DOHH2 (cell line): ENCODE data around the gene AGK.

ENCODE experiments used
- EZH2phosphoT487 ChIP-seq: fragments of 200-600 bp; sonication (generic); IDR thresholded peaks from 2 replicates; pipeline ENCODE4 v1.6.1; 2017; ENCODE audit warnings: borderline replicate concordance, mild to moderate bottlenecking, antibody characterized with exemption, low read length, moderate library complexity, mixed read lengths
- TF ChIP-seq, protein P1 (sequence below): fragments of 200-600 bp; sonication (generic); IDR thresholded peaks from one replicate; pipeline ENCODE4 v1.5.1; 2014; ENCODE audit warnings: antibody characterized with exemption, mild to moderate bottlenecking, low read depth, low read length; ENCODE audit not compliant: poor library complexity, severe bottlenecking

DNA sequence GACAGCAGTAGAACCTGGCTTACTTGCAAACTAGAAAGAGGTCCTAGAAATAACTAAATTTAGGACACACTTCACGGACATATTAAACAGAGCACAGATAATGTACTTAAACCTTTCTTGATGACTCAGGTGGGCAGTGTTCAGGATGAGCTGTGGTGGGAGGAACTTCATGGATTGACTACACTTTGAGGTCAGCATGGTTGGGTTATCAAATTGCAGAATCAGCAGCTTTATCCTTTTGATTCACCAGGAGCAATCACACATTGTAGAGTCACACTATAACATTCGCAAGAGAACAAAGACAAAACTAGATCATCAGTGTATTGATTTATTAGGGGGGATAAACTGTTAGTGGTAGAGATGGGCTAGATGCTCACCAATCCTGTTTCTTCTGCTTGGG is 38.6 kb upstream of the AGK start:
- TF ChIP-seq, protein P1, sequence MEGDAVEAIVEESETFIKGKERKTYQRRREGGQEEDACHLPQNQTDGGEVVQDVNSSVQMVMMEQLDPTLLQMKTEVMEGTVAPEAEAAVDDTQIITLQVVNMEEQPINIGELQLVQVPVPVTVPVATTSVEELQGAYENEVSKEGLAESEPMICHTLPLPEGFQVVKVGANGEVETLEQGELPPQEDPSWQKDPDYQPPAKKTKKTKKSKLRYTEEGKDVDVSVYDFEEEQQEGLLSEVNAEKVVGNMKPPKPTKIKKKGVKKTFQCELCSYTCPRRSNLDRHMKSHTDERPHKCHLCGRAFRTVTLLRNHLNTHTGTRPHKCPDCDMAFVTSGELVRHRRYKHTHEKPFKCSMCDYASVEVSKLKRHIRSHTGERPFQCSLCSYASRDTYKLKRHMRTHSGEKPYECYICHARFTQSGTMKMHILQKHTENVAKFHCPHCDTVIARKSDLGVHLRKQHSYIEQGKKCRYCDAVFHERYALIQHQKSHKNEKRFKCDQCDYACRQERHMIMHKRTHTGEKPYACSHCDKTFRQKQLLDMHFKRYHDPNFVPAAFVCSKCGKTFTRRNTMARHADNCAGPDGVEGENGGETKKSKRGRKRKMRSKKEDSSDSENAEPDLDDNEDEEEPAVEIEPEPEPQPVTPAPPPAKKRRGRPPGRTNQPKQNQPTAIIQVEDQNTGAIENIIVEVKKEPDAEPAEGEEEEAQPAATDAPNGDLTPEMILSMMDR, result no peak
- no peak for TF ChIP-seq EZH2phosphoT487
